HEK293 (cell line): Measurements from ENCODE around the gene ABHD3.

Experiments used
- AEBP2 ChIP-seq: fragments of 450-650 bp; formaldehyde crosslinking; IDR thresholded peaks from 2 replicates; pipeline ENCODE4 v1.5.1; 2016; ENCODE audit warnings: missing biosample characterization, missing genetic modification characterization, borderline replicate concordance
- ATF2 ChIP-seq: fragments of 450-650 bp; formaldehyde crosslinking; IDR thresholded peaks from 2 replicates; pipeline ENCODE4 v1.5.1; 2016; ENCODE audit warnings: missing biosample characterization, missing genetic modification characterization, low read depth
- BCL6B ChIP-seq: fragments of 450-650 bp; formaldehyde crosslinking; IDR thresholded peaks from 2 replicates; pipeline ENCODE4 v1.5.1; 2017; ENCODE audit warnings: missing biosample characterization, missing genetic modification characterization
- GFI1B ChIP-seq: fragments of 450-650 bp; formaldehyde crosslinking; IDR thresholded peaks from 2 replicates; pipeline ENCODE4 v1.5.1; 2016; ENCODE audit warnings: missing biosample characterization, missing genetic modification characterization
- IKZF3 ChIP-seq: fragments of 450-650 bp; IDR thresholded peaks from 2 replicates; pipeline ENCODE4 v1.5.0; 2018; ENCODE audit warnings: missing biosample characterization, mild to moderate bottlenecking, missing genetic modification characterization, moderate library complexity
- KLF16 ChIP-seq: fragments of 450-650 bp; formaldehyde crosslinking; IDR thresholded peaks from 2 replicates; pipeline ENCODE4 v1.5.1; 2017; ENCODE audit warnings: missing biosample characterization, missing genetic modification characterization
- KLF9 ChIP-seq: fragments of 450-650 bp; formaldehyde crosslinking; IDR thresholded peaks from 2 replicates; pipeline ENCODE4 v1.5.1; 2016; ENCODE audit warnings: missing biosample characterization, missing genetic modification characterization, low read depth
- MZF1 ChIP-seq: fragments of 450-650 bp; formaldehyde crosslinking; IDR thresholded peaks from 2 replicates; pipeline ENCODE4 v1.5.1; 2017; ENCODE audit warnings: missing biosample characterization, missing genetic modification characterization, borderline replicate concordance
- OSR2 ChIP-seq: fragments of 450-650 bp; formaldehyde crosslinking; IDR thresholded peaks from 2 replicates; pipeline ENCODE4 v1.5.1; 2016; ENCODE audit warnings: missing biosample characterization, missing genetic modification characterization
- PRDM6 ChIP-seq: fragments of 450-650 bp; formaldehyde crosslinking; IDR thresholded peaks from 2 replicates; pipeline ENCODE4 v1.5.1; 2017; ENCODE audit warnings: missing biosample characterization, missing genetic modification characterization
- REST ChIP-seq: fragments of 450-650 bp; formaldehyde crosslinking; IDR thresholded peaks from 2 replicates; pipeline ENCODE4 v1.5.1; 2016; ENCODE audit warnings: missing biosample characterization, missing genetic modification characterization
- TCF7L2 ChIP-seq: IDR thresholded peaks from 2 replicates; pipeline ENCODE4 v1.6.1; 2011; ENCODE audit warnings: low read depth, mild to moderate bottlenecking, inconsistent platforms, low read length, moderate library complexity, borderline replicate concordance
- ZBTB10 ChIP-seq: fragments of 450-650 bp; formaldehyde crosslinking; IDR thresholded peaks from 2 replicates; pipeline ENCODE4 v1.5.1; 2016; ENCODE audit warnings: missing biosample characterization, missing genetic modification characterization
- ZBTB17 ChIP-seq: fragments of 450-650 bp; formaldehyde crosslinking; IDR thresholded peaks from 2 replicates; pipeline ENCODE4 v1.5.1; 2016; ENCODE audit warnings: missing biosample characterization, missing genetic modification characterization
- ZBTB48 ChIP-seq: fragments of 450-650 bp; formaldehyde crosslinking; IDR thresholded peaks from 2 replicates; pipeline ENCODE4 v1.5.1; 2016; ENCODE audit warnings: missing biosample characterization, missing genetic modification characterization
- ZNF155 ChIP-seq: fragments of 450-650 bp; formaldehyde crosslinking; IDR thresholded peaks from 2 replicates; pipeline ENCODE4 v1.5.1; 2016; ENCODE audit warnings: missing biosample characterization, missing genetic modification characterization
- ZNF169 ChIP-seq: fragments of 450-650 bp; formaldehyde crosslinking; IDR thresholded peaks from 2 replicates; pipeline ENCODE4 v1.5.1; 2016; ENCODE audit warnings: missing biosample characterization, missing genetic modification characterization
- ZNF214 ChIP-seq: fragments of 450-650 bp; formaldehyde crosslinking; IDR thresholded peaks from 2 replicates; pipeline ENCODE4 v1.5.1; 2017; ENCODE audit warnings: missing biosample characterization, mild to moderate bottlenecking, missing genetic modification characterization, borderline replicate concordance
- ZNF548 ChIP-seq: fragments of 450-650 bp; formaldehyde crosslinking; IDR thresholded peaks from 2 replicates; pipeline ENCODE4 v1.5.1; 2016; ENCODE audit warnings: missing biosample characterization, missing genetic modification characterization
- ZNF624 ChIP-seq: fragments of 450-650 bp; formaldehyde crosslinking; IDR thresholded peaks from 2 replicates; pipeline ENCODE4 v1.5.1; 2017; ENCODE audit warnings: missing biosample characterization, missing genetic modification characterization
- ZNF692 ChIP-seq: fragments of 450-650 bp; formaldehyde crosslinking; IDR thresholded peaks from 2 replicates; pipeline ENCODE4 v1.5.1; 2016; ENCODE audit warnings: missing biosample characterization, missing genetic modification characterization
- ZNF747 ChIP-seq: fragments of 450-650 bp; formaldehyde crosslinking; IDR thresholded peaks from 2 replicates; pipeline ENCODE4 v1.5.1; 2016; ENCODE audit warnings: missing biosample characterization, missing genetic modification characterization
- ZNF792 ChIP-seq: fragments of 450-650 bp; formaldehyde crosslinking; IDR thresholded peaks from 2 replicates; pipeline ENCODE4 v1.5.1; 2016; ENCODE audit warnings: missing biosample characterization, missing genetic modification characterization
- ZNF843 ChIP-seq: fragments of 450-650 bp; formaldehyde crosslinking; IDR thresholded peaks from 2 replicates; pipeline ENCODE4 v1.5.1; 2016; ENCODE audit warnings: missing biosample characterization, missing genetic modification characterization

ABHD3 gene

GRCh38 chr18:21612125-21613039 is 92.2 kb downstream of the ABHD3 start, which contains the start of gene SNRPD1 (continued):
- TF ChIP-seq ZNF792 (tag by site-specific recombination) (peak; percentile 71; the same call in 1 of the 2 replicates), IKZF3 (tag by site-specific recombination) (no peak), ZNF747 (tag by site-specific recombination) (no peak), ZNF155 (tag by site-specific recombination) (no peak), ZNF624 (tag by site-specific recombination) (no peak), REST (no peak; the same call in 1 of the 2 replicates), ZNF692 (tag by site-specific recombination) (peak; percentile 90), BCL6B (tag by site-specific recombination) (no peak), KLF16 (tag by site-specific recombination) (peak; percentile 67; the same call in 1 of the 2 replicates), ZNF843 (peak; percentile 66; the same call in 1 of the 2 replicates), ZNF169 (tag by site-specific recombination) (no peak), OSR2 (tag by site-specific recombination) (no peak), ZNF214 (tag by site-specific recombination) (no peak), GFI1B (tag by site-specific recombination) (no peak), ATF2 (no peak), ZBTB48 (tag by site-specific recombination) (no peak; the same call in 1 of the 2 replicates), KLF9 (tag by site-specific recombination) (peak; percentile 45; the same call in 1 of the 2 replicates), MZF1 (tag by site-specific recombination) (no peak), AEBP2 (tag by site-specific recombination) (no peak), PRDM6 (tag by site-specific recombination) (no peak), ZBTB10 (tag by site-specific recombination) (no peak), ZBTB17 (tag by site-specific recombination) (peak; percentile 85), TCF7L2 (no peak), ZNF548 (tag by site-specific recombination) (no peak)
